ENCODE results near the gene FYB1.
"Not testable (repeated sequence)": the region's sequence is repeated elsewhere in the genome, so short reads cannot be mapped to it uniquely, and the experiment has no call there.

Gene FYB1

DNA sequence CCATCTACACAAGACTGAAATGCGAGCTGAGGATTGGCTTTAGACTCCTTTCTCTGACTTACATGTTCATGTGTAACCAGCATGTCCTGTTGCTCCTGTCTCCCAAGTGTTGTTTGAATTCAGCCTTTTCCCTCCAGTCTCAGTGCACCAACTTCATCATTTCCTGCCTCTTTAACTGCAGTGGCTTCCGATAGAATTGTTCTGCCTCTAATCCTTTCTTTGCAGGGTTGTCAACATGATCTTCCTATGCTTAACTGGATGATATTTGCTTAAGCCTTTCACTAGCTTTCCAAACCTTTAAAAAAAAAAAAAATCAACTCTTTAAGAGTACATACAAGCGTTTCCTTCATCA is 6.7 kb upstream of the FYB1 start:
- DNase-seq (ENCODE audit: low spot score), result no peak

- DNase-seq (ENCODE audit: low spot score), result no peak
Observed at GRCh38 chr5:39225405-39226099, 6.2 kb upstream of the FYB1 start.

- DNase-seq (ENCODE audit: low spot score), result no peak
Observed at GRCh38 chr5:39224196-39224761, 4.9 kb upstream of the FYB1 start.

DNA sequence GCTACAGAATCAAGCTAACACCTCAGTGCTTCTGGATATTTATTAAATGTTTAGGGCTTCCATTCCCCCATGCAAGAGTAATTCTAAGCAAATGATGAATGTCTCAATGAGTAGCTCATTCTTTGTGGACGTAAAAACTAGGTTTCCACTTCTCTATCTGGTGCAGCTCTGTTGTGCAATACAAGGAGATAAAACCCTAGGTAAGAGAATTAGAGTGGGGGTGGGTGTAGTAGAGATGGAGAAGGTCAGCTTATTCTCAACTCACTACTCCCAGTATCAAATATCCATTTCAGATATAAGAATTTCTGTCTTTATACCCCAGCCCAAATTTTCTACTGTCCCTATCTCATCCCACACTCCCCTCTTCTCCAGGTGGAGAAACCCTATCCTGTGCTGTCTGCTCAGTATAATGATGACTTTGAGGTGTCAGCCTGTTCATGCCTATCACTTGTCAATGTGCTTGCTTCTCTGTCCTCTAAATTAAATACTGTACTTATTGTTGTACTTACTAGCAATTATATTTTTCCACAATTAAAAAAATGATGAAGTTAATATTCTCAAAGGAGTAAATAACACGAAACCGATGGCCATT is 4.3 kb upstream of the FYB1 start:
- no peak for DNase-seq (ENCODE audit: low spot score)

DNA sequence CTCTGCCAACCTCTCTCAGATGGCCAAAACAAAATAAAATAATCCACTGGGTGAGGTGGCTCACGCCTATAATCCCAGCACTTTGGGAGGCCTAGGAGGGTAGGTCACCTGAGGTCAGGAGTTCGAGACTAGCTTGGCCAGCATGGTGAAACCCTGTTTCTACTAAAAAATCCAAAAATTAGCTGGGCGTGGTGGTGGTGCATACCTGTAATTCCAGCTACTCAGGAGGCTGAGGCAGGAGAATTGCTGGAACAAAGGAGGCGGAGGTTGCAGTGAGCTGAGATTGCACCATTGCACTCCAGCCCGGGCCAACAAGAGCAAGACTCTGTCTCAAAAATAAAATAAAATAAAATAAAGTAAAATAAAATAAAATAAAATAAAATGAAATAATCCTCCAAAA is 2.3 kb upstream of the FYB1 start:
- not testable (repeated sequence) for DNase-seq (ENCODE audit: low spot score)

GRCh38 chr5:39220280-39221030 is 1.1 kb upstream of the FYB1 start:
- DNase-seq (ENCODE audit: low spot score), result no peak

GRCh38 chr5:39218482-39219402 is 621 bp downstream of the FYB1 start:
- DNase-seq (ENCODE audit: low spot score), result peak; percentile 32

- DNase-seq (ENCODE audit: low spot score), result peak; percentile 87
Observed at GRCh38 chr5:39217365-39218281, 1.7 kb downstream of the FYB1 start.

- DNase-seq (ENCODE audit: low spot score), result no peak
Observed at GRCh38 chr5:39216631-39217030, 2.7 kb downstream of the FYB1 start.

DNA sequence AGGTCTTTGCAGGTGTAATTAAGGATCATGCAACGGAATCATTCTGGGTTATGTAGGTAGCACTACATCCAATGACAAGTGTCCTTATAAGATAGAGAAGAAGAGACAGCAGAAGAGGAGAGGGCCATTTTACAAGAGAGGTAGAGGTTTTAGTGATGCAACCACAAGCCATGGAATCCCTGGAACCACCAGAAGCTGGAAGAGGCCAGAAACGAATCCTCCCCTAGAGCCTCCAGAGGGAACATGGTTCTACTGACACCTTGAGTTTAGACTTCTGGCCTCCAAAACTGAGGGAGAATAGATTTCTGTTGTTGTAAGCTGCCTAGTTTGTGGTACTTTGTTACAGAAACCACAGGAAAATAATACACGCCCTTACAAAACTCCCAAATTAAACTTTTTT is 3.5 kb downstream of the FYB1 start:
- no peak for DNase-seq (ENCODE audit: low spot score)

DNA sequence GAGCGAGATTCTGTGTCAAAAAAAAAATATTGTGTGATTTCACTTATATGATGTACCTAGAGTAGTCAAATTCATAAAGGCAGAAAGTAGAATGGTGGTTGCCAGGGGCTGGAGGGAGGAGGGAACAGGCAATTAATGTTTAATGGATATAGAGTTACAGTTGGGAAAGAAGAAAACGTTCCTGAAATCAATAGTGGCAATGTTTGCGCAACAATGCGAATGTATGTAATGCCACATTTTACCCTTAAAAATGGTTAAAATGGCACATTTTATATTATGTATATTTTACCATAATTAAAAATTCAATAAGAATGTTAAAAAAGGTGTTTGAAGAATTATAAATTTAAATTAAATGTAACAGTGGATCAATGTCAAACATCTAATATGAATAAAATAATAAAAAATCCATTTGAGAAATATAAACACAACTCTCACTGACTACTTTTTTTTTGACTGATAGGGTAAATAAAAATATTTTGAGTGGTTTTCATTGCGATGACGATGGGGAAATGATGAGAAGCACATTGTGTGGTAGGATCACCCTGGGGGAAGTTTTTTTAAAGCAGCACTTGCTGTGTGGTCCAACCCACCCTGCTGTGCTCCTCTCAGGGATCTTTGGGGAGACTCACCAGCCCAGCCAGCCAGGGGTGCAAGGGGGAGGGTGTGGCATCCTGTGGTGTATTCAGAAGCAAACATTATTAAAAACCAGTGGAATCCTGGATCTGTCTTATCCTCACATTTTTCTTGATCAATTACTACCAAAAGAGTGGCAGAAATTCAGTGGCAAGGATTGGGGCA is 4.3 kb downstream of the FYB1 start:
- DNase-seq (ENCODE audit: low spot score), result no peak

- DNase-seq (ENCODE audit: low spot score), result no peak
Observed at GRCh38 chr5:39213447-39214207, 5.7 kb downstream of the FYB1 start.

DNA sequence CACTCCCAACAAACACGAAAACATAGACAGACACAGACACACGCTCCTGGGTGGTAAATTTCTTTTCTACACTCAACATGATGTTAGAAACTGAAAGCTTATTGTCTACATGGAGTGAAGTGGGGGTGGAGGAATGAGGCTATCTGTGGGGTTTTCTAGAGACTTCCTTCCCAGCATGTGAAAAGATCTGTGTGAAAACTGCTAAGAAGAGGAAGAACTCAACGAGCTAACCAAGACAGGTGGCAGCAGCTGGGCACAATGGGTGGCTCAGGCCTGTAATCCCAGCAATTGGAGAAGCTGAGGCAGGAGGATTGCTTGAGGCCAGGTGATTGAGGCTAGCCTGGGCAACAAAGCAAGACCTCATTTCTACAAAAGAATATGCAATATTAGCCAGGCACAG is 7.6 kb downstream of the FYB1 start:
- no peak for DNase-seq (ENCODE audit: low spot score)

- no peak for DNase-seq (ENCODE audit: low spot score)
Observed at GRCh38 chr5:39209924-39210323, 9.4 kb downstream of the FYB1 start.

GRCh38 chr5:39208471-39208870 is 10.9 kb downstream of the FYB1 start:
- DNase-seq (ENCODE audit: low spot score), result no peak

DNA sequence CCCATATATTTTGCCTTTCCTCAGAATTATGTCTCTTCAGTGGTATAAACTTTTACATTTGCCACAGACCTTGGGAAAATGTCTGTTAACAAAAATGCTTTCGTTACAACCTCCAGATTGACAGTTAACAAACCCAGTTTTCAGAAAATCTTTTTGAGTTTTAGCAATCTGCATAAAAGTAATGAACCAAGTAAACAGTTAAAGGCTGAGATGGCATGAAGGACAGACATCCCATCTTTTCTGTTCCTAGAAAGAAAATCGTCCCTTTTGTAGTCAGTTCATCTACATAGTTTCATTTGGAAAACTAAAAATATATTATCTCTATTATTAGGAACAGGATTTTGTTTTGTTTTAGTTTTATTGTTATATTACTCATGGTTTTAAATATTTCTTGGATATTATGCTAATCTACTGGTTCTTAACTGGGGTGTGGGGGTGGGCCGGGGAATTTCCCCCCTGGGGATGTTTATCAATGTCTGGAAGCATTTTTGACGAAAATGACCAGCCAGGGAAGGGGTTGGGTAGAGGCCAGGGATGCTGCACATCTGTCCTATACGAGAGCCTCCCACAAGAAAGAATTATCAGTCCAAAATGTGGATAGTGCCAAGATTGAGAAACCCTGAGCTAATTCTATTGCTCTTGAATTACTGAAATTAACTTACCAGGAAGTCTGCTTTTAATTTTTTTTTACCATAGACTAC is 11.9 kb downstream of the FYB1 start:
- DNase-seq (ENCODE audit: low spot score), result no peak

DNA sequence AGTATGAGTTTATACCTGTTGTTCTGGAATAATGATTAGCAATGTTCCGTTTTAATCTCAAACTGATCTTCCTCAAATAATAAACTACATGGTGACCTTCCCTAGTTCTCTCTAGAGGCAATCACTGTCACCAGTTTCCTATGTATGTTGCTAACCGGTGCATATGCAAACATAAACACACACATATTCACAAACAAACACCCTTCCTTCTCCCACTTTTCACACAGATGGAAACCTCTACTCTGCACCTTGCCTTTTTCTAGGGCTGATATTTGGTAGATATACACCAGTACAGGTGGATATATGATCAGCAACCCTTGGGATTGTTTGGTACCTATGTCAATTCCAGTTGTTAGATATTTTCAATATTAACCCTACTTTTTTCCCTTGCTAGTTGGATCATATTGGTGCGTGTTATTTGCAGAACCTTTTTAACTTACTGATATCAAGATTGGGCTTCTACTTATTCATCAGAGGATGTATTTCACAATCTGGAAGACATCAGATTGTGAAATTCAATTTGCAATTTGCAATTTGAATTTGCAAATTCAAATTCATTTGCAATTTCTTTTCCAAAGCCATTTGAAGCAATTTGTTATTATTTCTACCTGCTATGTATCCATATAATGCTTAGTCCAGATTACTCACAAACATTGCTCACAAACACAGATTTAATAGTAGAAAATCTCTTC is 12.6 kb downstream of the FYB1 start:
- DNase-seq (ENCODE audit: low spot score), result no peak

- no peak for DNase-seq (ENCODE audit: low spot score)
Observed at GRCh38 chr5:39205550-39205949, 13.8 kb downstream of the FYB1 start.
